Measurements from ENCODE around the gene GDPD1. TPM values are rescaled to one million over a fixed set of nuclear protein-coding genes. Genes with fewer than 3 reads are reported as not detected.

GDPD1 gene
- total and polyA plus RNA-seq, 4 donors, result 0.45 to 1.4 (median 0.78) TPM

- TF ChIP-seq, protein P1, sequence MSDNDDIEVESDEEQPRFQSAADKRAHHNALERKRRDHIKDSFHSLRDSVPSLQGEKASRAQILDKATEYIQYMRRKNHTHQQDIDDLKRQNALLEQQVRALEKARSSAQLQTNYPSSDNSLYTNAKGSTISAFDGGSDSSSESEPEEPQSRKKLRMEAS (IDR thresholded peaks at IDR 0.05), result no peak
- TF ChIP-seq EGR1 (IDR thresholded peaks at IDR 0.05; ENCODE audit: low read depth in 2 of 2) (no peak), NR2F2 (IDR thresholded peaks at IDR 0.05) (no peak), HNF4G (IDR thresholded peaks at IDR 0.05) (no peak)
These were observed 64.0 kb downstream of the GDPD1 start (continued) for GRCh38 chr17:59284317-59284716.

GRCh38 chr17:59287452-59287851 lies 67.1 kb downstream of the GDPD1 start:
- no peak for TF ChIP-seq RAD21 (IDR thresholded peaks at IDR 0.05)
- TF ChIP-seq JUND (IDR thresholded peaks at IDR 0.05), result no peak
- TF ChIP-seq, protein P1 (IDR thresholded peaks at IDR 0.05), result no peak
- no peak for TF ChIP-seq ZBTB33 (IDR thresholded peaks at IDR 0.05)
- no peak for TF ChIP-seq NR2F2 (IDR thresholded peaks at IDR 0.05)
- no peak for TF ChIP-seq HNF4A (conservative IDR thresholded peaks at IDR 0.05)
- TF ChIP-seq GABPA (IDR thresholded peaks at IDR 0.05 in 1 of 2, conservative IDR thresholded peaks at IDR 0.05 in 1 of 2), result no peak
- TF ChIP-seq FOXA1 (IDR thresholded peaks at IDR 0.05), result no peak
- TF ChIP-seq CTCF (IDR thresholded peaks at IDR 0.05; ENCODE audit: low read depth, low read length, missing input control), result no peak
- TF ChIP-seq YY1 (IDR thresholded peaks at IDR 0.05), result no peak
- no peak for TF ChIP-seq SP1 (IDR thresholded peaks at IDR 0.05)
- TF ChIP-seq EGR1 (IDR thresholded peaks at IDR 0.05; ENCODE audit: low read depth in 2 of 2), result no peak
- no peak for TF ChIP-seq REST (IDR thresholded peaks at IDR 0.05)
- TF ChIP-seq FOXA2 (IDR thresholded peaks at IDR 0.05), result no peak
- TF ChIP-seq, protein P2, sequence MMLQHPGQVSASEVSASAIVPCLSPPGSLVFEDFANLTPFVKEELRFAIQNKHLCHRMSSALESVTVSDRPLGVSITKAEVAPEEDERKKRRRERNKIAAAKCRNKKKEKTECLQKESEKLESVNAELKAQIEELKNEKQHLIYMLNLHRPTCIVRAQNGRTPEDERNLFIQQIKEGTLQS (IDR thresholded peaks at IDR 0.05), result no peak
- no peak for TF ChIP-seq RXRA (IDR thresholded peaks at IDR 0.05)
- TF ChIP-seq TAF1 (conservative IDR thresholded peaks at IDR 0.05), result no peak
- no peak for TF ChIP-seq HNF4G (IDR thresholded peaks at IDR 0.05)
- DNase-seq (ENCODE audit: low spot score), result no peak
- Histone ChIP-seq H3K9me3 (ENCODE audit: control insufficient read depth in 4 of 4, low read length in 3 of 4) (no peaks in the 10 kb centered on the region), H3K4me3 (ENCODE audit: low read depth in 1 of 3, low read length in 3 of 3) (no peak overlapping the region), H3K4me1 (ENCODE audit: control insufficient read depth in 4 of 4, insufficient read depth in 4 of 4, low read length in 3 of 4) (peaks cover 0 to 3% (median 0%) of the 10 kb centered on the region in 4 donors), H3K9ac (ENCODE audit: low read depth in 1 of 2, low read length in 2 of 2) (no peak overlapping the region), H3K27ac (ENCODE audit: low read depth in 1 of 2, low read length in 2 of 2) (no peak overlapping the region), H3K27me3 (ENCODE audit: control insufficient read depth in 4 of 4, insufficient read depth in 4 of 4, low read length in 3 of 4) (no peaks in the 10 kb centered on the region), H3K36me3 (ENCODE audit: control insufficient read depth in 4 of 4, insufficient read depth in 3 of 4, low read depth in 1 of 4, low read length in 3 of 4) (no peaks in the 10 kb centered on the region)
- WGBS, result 82% methylated on average over 1 of the region's 1 CpG
